Measurements from ENCODE around the gene COCH.

DNA sequence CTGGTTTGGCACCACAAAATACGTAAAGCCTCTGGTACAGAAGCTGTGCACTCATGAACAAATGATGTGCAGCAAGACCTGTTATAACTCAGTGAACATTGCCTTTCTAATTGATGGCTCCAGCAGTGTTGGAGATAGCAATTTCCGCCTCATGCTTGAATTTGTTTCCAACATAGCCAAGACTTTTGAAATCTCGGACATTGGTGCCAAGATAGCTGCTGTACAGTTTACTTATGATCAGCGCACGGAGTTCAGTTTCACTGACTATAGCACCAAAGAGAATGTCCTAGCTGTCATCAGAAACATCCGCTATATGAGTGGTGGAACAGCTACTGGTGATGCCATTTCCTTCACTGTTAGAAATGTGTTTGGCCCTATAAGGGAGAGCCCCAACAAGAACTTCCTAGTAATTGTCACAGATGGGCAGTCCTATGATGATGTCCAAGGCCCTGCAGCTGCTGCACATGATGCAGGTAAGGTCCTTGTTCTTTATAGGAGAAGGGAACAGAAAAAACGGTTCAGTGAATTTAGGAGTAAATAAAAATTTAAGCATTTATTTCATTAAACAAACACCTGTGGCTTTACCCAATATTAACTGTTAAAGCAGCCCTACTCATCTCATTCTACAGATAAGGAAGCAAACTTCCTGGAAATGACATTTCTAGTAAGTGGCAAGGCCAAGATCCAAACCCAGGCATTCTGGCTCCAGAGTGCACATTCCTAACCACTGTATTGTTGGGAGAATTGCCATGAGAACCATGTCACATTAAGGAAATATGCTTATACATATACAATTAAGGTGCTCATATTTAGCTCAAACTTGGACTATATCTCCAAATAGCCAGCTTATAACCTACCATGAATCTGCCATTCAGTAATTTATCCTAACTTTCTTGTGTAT lies 11.7 kb downstream of the COCH start:
- TF ChIP-seq, protein P1, sequence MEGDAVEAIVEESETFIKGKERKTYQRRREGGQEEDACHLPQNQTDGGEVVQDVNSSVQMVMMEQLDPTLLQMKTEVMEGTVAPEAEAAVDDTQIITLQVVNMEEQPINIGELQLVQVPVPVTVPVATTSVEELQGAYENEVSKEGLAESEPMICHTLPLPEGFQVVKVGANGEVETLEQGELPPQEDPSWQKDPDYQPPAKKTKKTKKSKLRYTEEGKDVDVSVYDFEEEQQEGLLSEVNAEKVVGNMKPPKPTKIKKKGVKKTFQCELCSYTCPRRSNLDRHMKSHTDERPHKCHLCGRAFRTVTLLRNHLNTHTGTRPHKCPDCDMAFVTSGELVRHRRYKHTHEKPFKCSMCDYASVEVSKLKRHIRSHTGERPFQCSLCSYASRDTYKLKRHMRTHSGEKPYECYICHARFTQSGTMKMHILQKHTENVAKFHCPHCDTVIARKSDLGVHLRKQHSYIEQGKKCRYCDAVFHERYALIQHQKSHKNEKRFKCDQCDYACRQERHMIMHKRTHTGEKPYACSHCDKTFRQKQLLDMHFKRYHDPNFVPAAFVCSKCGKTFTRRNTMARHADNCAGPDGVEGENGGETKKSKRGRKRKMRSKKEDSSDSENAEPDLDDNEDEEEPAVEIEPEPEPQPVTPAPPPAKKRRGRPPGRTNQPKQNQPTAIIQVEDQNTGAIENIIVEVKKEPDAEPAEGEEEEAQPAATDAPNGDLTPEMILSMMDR (IDR thresholded peaks at IDR 0.05), result no peak
- no peak for TF ChIP-seq POLR2A (IDR thresholded peaks at IDR 0.05)

Data from prostate gland (tissue), 2 donors.